SK-N-SH treated with all-trans-retinoic acid at 6 μM for 48 hours (cell line): Measurements from ENCODE around the gene ARID3A.

Experiments used
- ATAC-seq: fragments of 200-7000 bp; cut with Tn5 transposase; 3 replicates; pipeline ENCODE4 v1.9.1; 2020; ENCODE audit warnings: mild to moderate bottlenecking, moderate library complexity
- ARNTL ChIP-seq: fragments of 450-650 bp; formaldehyde crosslinking; IDR thresholded peaks from 2 replicates; pipeline ENCODE4 v1.5.0; 2020; ENCODE audit warnings: low read depth, mild to moderate bottlenecking, moderate library complexity, borderline replicate concordance
- BACH2 ChIP-seq: fragments of 250-450 bp; sonication (Bioruptor Pico); IDR thresholded peaks from 2 replicates; pipeline ENCODE4 v1.9.0; 2021; ENCODE audit warnings: mild to moderate bottlenecking, borderline replicate concordance
- CSDC2 ChIP-seq: fragments of 250-450 bp; sonication (Bioruptor Pico); IDR thresholded peaks from 2 replicates; pipeline ENCODE4 v1.5.0; 2020; ENCODE audit warnings: mild to moderate bottlenecking, moderate library complexity
- ESRRG ChIP-seq: fragments of 250-450 bp; sonication (Bioruptor Pico); IDR thresholded peaks from 2 replicates; pipeline ENCODE4 v1.6.1; 2021; ENCODE audit warnings: mild to moderate bottlenecking
- GLIS3 ChIP-seq: fragments of 250-450 bp; sonication (Bioruptor Pico); IDR thresholded peaks from 2 replicates; pipeline ENCODE4 v1.5.0; 2020; ENCODE audit warnings: mild to moderate bottlenecking, moderate library complexity
- OSR1 ChIP-seq: fragments of 250-450 bp; sonication (Bioruptor Pico); IDR thresholded peaks from 2 replicates; pipeline ENCODE4 v1.8.0; 2022; ENCODE audit warnings: moderate library complexity, mild to moderate bottlenecking, inconsistent platforms
- PPARA ChIP-seq: fragments of 250-450 bp; sonication (Bioruptor Pico); IDR thresholded peaks from 2 replicates; pipeline ENCODE4 v1.5.0; 2020; ENCODE audit warnings: mild to moderate bottlenecking, borderline replicate concordance
- RARB ChIP-seq: fragments of 250-450 bp; sonication (Bioruptor Pico); IDR thresholded peaks from 2 replicates; pipeline ENCODE4 v1.8.0; 2021; ENCODE audit warnings: mild to moderate bottlenecking, moderate library complexity
- SNAI2 ChIP-seq: fragments of 250-450 bp; sonication (Bioruptor Pico); IDR thresholded peaks from 2 replicates; pipeline ENCODE4 v1.5.0; 2020; ENCODE audit warnings: mild to moderate bottlenecking, moderate library complexity
- TCF4 ChIP-seq: fragments of 250-450 bp; sonication (Bioruptor Pico); IDR thresholded peaks from 2 replicates; pipeline ENCODE4 v1.8.0; 2021; ENCODE audit warnings: mild to moderate bottlenecking, moderate library complexity, borderline replicate concordance
- TOX ChIP-seq: fragments of 250-450 bp; sonication (Bioruptor Pico); IDR thresholded peaks from 2 replicates; pipeline ENCODE4 v1.8.0; 2021; ENCODE audit warnings: mild to moderate bottlenecking, moderate library complexity, borderline replicate concordance
- ZC3H10 ChIP-seq: fragments of 250-450 bp; sonication (Bioruptor Pico); IDR thresholded peaks from 2 replicates; pipeline ENCODE4 v1.5.1; 2021; ENCODE audit warnings: mild to moderate bottlenecking, moderate library complexity
- ZFP3 ChIP-seq: fragments of 250-450 bp; sonication (Bioruptor Pico); IDR thresholded peaks from 2 replicates; pipeline ENCODE4 v1.5.0; 2020; ENCODE audit warnings: mild to moderate bottlenecking, moderate library complexity
- ZFP30 ChIP-seq: fragments of 450-650 bp; formaldehyde crosslinking; IDR thresholded peaks from 2 replicates; pipeline ENCODE4 v1.5.0; 2022; ENCODE audit warnings: mild to moderate bottlenecking, moderate library complexity
- ZNF565 ChIP-seq: fragments of 450-650 bp; formaldehyde crosslinking; conservative IDR thresholded peaks from 2 replicates; pipeline ENCODE4 v1.5.0; 2020; ENCODE audit warnings: low read depth, mild to moderate bottlenecking, moderate library complexity
- ZNF70 ChIP-seq: fragments of 450-650 bp; formaldehyde crosslinking; IDR thresholded peaks from 2 replicates; pipeline ENCODE4 v1.5.0; 2020; ENCODE audit warnings: mild to moderate bottlenecking, moderate library complexity
- ZNF8 ChIP-seq: fragments of 450-650 bp; formaldehyde crosslinking; IDR thresholded peaks from 2 replicates; pipeline ENCODE4 v1.5.0; 2020; ENCODE audit warnings: mild to moderate bottlenecking, moderate library complexity
- TF ChIP-seq, protein P1 (sequence below): fragments of 250-450 bp; sonication (Bioruptor Pico); IDR thresholded peaks from 2 replicates; pipeline ENCODE4 v1.8.0; 2020; ENCODE audit warnings: mild to moderate bottlenecking, moderate library complexity, borderline replicate concordance
- TF ChIP-seq, protein P2 (sequence below): fragments of 250-450 bp; sonication (Bioruptor Pico); IDR thresholded peaks from 2 replicates; pipeline ENCODE4 v1.5.0; 2020; ENCODE audit warnings: mild to moderate bottlenecking, moderate library complexity
- TF ChIP-seq, protein P3 (sequence below): fragments of 250-450 bp; sonication (Bioruptor Pico); IDR thresholded peaks from 2 replicates; pipeline ENCODE4 v1.8.0; 2021; ENCODE audit warnings: low read depth, mild to moderate bottlenecking, moderate library complexity, borderline replicate concordance
- TF ChIP-seq, protein P4 (sequence below): fragments of 250-450 bp; sonication (Bioruptor Pico); IDR thresholded peaks from 2 replicates; pipeline ENCODE4 v1.5.1; 2020; ENCODE audit warnings: low read depth, mild to moderate bottlenecking, moderate library complexity

Gene ARID3A

DNA sequence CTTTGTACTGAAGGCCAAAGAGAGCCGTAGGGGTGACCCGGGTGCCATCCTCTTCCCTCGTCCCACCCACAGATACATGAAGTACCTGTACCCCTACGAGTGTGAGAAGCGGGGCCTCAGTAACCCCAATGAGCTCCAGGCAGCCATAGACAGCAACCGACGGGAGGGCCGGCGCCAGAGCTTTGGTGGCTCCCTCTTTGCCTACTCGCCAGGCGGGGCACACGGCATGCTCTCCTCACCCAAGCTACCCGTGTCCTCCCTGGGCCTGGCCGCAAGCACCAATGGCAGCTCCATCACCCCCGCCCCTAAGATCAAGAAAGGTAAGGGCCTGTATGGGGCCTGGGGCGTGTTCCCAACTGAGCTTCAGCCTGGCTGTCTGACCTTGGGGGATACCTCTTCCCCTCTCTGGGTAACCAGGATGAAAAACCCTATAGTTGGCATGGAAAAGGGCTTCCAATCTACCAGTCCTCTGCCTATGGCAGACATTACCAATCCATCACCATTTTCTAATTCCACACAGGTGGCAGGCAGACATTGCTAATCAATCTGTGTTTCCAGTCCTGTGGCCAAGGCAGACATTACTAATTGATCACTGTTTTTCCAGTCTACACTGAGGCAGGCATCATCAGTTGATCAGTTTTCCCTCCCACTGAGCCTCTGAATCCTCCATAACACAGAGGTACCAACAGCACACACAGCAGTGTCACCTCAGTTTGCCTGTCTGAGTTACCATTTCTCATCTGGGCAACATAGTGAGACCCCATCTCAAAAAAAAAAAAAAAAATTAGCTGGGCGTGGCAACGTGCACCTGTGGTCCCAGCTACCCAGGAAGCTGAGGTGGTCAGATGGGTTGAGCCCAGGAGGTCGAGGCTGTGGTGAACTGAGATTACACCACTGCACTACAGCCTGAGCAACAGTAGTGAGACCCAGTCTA lies 39.2 kb downstream of the ARID3A start:
- no peak for ATAC-seq
- no peak for TF ChIP-seq SNAI2
- no peak for TF ChIP-seq TCF4 (CRISPR knock-in tag)
- no peak for TF ChIP-seq RARB (CRISPR knock-in tag)
- no peak for TF ChIP-seq ZNF70 (CRISPR knock-in tag)
- TF ChIP-seq TOX, result no peak
- TF ChIP-seq PPARA (CRISPR knock-in tag), result no peak
- TF ChIP-seq BACH2 (CRISPR knock-in tag), result no peak
- no peak for TF ChIP-seq GLIS3
- TF ChIP-seq ESRRG (CRISPR knock-in tag), result no peak

DNA sequence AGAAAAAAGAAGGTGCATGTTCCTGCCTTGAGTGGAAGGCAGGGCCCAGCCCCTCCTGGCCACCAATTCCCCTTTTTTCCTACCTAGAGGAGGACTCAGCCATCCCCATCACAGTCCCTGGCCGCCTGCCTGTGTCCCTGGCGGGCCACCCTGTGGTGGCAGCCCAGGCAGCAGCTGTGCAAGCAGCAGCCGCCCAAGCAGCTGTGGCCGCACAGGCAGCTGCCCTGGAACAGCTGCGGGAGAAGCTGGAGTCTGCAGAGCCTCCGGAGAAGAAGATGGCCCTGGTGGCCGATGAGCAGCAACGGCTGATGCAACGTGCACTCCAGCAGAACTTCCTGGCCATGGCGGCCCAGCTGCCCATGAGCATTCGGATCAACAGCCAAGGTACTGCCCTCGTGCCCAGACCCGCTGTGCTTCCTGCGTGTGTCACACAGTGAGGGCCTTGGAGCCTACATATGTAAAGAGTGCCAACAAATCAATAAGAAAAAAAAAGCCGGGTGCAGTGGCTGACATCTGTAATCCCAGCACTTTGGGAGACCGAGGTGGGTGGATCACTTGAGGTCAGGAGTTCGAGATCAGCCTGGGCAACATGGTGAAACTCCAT lies 40.8 kb downstream of the ARID3A start:
- ATAC-seq, result no peak
- no peak for TF ChIP-seq ARNTL (CRISPR knock-in tag)
- TF ChIP-seq, protein P1, sequence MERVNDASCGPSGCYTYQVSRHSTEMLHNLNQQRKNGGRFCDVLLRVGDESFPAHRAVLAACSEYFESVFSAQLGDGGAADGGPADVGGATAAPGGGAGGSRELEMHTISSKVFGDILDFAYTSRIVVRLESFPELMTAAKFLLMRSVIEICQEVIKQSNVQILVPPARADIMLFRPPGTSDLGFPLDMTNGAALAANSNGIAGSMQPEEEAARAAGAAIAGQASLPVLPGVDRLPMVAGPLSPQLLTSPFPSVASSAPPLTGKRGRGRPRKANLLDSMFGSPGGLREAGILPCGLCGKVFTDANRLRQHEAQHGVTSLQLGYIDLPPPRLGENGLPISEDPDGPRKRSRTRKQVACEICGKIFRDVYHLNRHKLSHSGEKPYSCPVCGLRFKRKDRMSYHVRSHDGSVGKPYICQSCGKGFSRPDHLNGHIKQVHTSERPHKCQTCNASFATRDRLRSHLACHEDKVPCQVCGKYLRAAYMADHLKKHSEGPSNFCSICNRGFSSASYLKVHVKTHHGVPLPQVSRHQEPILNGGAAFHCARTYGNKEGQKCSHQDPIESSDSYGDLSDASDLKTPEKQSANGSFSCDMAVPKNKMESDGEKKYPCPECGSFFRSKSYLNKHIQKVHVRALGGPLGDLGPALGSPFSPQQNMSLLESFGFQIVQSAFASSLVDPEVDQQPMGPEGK (CRISPR knock-in tag), result no peak
- TF ChIP-seq ZNF565 (CRISPR knock-in tag), result no peak
- TF ChIP-seq, protein P2, sequence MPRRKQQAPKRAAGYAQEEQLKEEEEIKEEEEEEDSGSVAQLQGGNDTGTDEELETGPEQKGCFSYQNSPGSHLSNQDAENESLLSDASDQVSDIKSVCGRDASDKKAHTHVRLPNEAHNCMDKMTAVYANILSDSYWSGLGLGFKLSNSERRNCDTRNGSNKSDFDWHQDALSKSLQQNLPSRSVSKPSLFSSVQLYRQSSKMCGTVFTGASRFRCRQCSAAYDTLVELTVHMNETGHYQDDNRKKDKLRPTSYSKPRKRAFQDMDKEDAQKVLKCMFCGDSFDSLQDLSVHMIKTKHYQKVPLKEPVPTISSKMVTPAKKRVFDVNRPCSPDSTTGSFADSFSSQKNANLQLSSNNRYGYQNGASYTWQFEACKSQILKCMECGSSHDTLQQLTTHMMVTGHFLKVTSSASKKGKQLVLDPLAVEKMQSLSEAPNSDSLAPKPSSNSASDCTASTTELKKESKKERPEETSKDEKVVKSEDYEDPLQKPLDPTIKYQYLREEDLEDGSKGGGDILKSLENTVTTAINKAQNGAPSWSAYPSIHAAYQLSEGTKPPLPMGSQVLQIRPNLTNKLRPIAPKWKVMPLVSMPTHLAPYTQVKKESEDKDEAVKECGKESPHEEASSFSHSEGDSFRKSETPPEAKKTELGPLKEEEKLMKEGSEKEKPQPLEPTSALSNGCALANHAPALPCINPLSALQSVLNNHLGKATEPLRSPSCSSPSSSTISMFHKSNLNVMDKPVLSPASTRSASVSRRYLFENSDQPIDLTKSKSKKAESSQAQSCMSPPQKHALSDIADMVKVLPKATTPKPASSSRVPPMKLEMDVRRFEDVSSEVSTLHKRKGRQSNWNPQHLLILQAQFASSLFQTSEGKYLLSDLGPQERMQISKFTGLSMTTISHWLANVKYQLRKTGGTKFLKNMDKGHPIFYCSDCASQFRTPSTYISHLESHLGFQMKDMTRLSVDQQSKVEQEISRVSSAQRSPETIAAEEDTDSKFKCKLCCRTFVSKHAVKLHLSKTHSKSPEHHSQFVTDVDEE (CRISPR knock-in tag), result no peak
- TF ChIP-seq BACH2 (CRISPR knock-in tag), result no peak
- TF ChIP-seq ZNF8 (CRISPR knock-in tag), result no peak
- TF ChIP-seq ZC3H10 (CRISPR knock-in tag), result no peak
- no peak for TF ChIP-seq ZFP30
- no peak for TF ChIP-seq RARB (CRISPR knock-in tag)
- no peak for TF ChIP-seq PPARA (CRISPR knock-in tag)
- no peak for TF ChIP-seq CSDC2 (CRISPR knock-in tag)
- TF ChIP-seq SNAI2, result no peak
- TF ChIP-seq, protein P3, sequence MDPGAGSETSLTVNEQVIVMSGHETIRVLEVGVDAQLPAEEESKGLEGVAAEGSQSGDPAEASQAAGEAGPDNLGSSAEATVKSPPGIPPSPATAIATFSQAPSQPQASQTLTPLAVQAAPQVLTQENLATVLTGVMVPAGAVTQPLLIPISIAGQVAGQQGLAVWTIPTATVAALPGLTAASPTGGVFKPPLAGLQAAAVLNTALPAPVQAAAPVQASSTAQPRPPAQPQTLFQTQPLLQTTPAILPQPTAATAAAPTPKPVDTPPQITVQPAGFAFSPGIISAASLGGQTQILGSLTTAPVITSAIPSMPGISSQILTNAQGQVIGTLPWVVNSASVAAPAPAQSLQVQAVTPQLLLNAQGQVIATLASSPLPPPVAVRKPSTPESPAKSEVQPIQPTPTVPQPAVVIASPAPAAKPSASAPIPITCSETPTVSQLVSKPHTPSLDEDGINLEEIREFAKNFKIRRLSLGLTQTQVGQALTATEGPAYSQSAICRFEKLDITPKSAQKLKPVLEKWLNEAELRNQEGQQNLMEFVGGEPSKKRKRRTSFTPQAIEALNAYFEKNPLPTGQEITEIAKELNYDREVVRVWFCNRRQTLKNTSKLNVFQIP (CRISPR knock-in tag), result no peak
- TF ChIP-seq OSR1 (CRISPR knock-in tag), result no peak
- TF ChIP-seq ESRRG (CRISPR knock-in tag), result no peak
- TF ChIP-seq TOX, result no peak
- no peak for TF ChIP-seq ZNF70 (CRISPR knock-in tag)

DNA sequence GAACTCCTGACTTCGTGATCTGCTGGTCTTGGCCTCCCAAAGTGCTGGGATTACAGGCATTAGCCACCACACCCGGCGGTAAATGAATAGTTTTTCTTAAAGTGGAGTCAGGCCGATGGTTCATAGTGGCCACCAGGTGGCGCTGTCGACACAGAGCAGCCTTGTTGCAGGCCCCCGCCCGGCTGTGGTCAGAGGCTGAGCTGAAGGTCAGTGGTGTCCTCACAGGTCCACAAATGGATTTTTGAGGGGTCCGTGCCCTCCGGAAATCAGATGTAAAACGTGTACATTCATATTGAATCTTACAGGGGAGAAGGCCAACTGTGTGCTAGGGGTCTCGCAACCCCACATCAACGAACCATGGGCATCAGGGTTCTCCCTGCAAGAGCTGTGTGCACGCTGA lies 44.9 kb downstream of the ARID3A start:
- TF ChIP-seq, protein P2 (CRISPR knock-in tag), result no peak
- TF ChIP-seq ARNTL (CRISPR knock-in tag) (no peak), SNAI2 (no peak), TOX (no peak), ZNF70 (CRISPR knock-in tag) (no peak), ZFP3 (CRISPR knock-in tag) (no peak), TCF4 (CRISPR knock-in tag) (no peak), ZNF565 (CRISPR knock-in tag) (no peak), PPARA (CRISPR knock-in tag) (no peak), BACH2 (CRISPR knock-in tag) (no peak), ZNF8 (CRISPR knock-in tag) (no peak), CSDC2 (CRISPR knock-in tag) (no peak), ESRRG (CRISPR knock-in tag) (no peak), GLIS3 (no peak), RARB (CRISPR knock-in tag) (no peak), OSR1 (CRISPR knock-in tag) (no peak), ZFP30 (no peak), ZC3H10 (CRISPR knock-in tag) (no peak)
- TF ChIP-seq, protein P1 (CRISPR knock-in tag), result no peak
- TF ChIP-seq, protein P4, sequence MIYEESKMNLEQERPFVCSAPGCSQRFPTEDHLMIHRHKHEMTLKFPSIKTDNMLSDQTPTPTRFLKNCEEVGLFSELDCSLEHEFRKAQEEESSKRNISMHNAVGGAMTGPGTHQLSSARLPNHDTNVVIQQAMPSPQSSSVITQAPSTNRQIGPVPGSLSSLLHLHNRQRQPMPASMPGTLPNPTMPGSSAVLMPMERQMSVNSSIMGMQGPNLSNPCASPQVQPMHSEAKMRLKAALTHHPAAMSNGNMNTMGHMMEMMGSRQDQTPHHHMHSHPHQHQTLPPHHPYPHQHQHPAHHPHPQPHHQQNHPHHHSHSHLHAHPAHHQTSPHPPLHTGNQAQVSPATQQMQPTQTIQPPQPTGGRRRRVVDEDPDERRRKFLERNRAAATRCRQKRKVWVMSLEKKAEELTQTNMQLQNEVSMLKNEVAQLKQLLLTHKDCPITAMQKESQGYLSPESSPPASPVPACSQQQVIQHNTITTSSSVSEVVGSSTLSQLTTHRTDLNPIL (CRISPR knock-in tag), result no peak
- ATAC-seq, result no peak
